ENCODE measurements around the gene PVR. TPM values are rescaled to one million over a fixed set of nuclear protein-coding genes. Genes with fewer than 3 reads are reported as not detected.

Gene PVR
- total RNA-seq, 3 donors from 2014 or later = 8.5 to 30.2 (median 22.0) TPM

GRCh38 chr19:44637390-44637764 lies 6.3 kb upstream of the PVR start:
- intact Hi-C loops (cut with DNase I; ENCODE audit: low total_unique reads) = no loop called here

GRCh38 chr19:44640518-44640917 lies 3.2 kb upstream of the PVR start:
- Histone ChIP-seq H3K4me1 (no peaks in the 10 kb centered on the region), H3K27me3 (no peaks in the 10 kb centered on the region), H3K36me3 (no peaks in the 10 kb centered on the region), H3K9me3 (no peaks in the 10 kb centered on the region), H3K4me3 (no peak overlapping the region), H3K27ac (no peak overlapping the region)
- intact Hi-C loops (cut with DNase I; ENCODE audit: low total_unique reads) = no loop called here
- DNase-seq (ENCODE audit: low spot score in 2 of 2) = no peak
- no peak for TF ChIP-seq POLR2A (IDR thresholded peaks at IDR 0.05)
- no peak for TF ChIP-seq POLR2AphosphoS5 (IDR thresholded peaks at IDR 0.05)
- no peak for TF ChIP-seq CTCF (IDR thresholded peaks at IDR 0.05)

More at GRCh38 chr19:44637390-44637764, 6.3 kb upstream of the PVR start:
- no peak overlapping the region for H3K27ac ChIP-seq
- no peaks in the 10 kb centered on the region for H3K9me3 ChIP-seq
- TF ChIP-seq POLR2AphosphoS5 (IDR thresholded peaks at IDR 0.05) = no peak
- no peak for TF ChIP-seq POLR2A (IDR thresholded peaks at IDR 0.05)
- no peak for TF ChIP-seq CTCF (IDR thresholded peaks at IDR 0.05)
- no peaks in the 10 kb centered on the region for H3K4me1 ChIP-seq
- DNase-seq (ENCODE audit: low spot score in 2 of 2) = no peak
- no peak overlapping the region for H3K4me3 ChIP-seq
- H3K36me3 ChIP-seq = no peaks in the 10 kb centered on the region
- H3K27me3 ChIP-seq = no peaks in the 10 kb centered on the region

DNA sequence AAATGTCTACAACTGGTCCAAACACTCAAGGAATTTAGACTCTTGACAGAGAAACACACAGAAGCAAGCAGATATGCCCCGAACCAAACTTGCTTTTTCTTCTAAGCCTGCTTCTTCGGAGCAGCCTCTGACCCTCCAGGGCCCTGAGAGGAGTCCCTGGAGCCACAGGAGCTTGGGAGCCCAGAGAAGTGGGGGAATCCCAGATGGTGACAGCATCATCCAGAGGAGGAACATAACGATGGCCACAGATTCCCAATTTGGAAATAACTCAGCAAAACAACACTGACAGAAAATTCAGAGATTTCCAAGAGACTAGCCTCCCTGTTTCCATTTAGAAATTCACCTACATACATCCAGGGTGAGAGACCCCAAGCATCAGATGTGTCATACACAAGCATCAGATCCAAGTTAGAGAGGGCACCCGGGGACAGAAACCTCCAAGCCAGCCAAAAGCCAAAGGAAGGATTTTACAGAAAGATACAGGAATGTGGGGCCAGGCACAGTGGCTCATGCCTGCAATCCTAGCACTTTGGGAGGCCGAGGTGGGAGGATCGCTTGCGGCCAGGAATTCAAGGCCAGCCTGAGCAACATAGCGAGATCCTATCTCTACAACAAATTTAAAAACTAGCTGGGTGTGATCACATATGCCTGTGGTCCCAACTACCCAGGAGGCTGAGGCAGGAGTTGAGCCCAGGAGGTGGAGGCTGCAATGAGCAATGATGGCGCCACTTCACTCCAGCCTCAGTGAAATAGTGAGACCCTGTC lies 2.0 kb upstream of the PVR start:
- H3K9me3 ChIP-seq = no peaks in the 10 kb centered on the region
- H3K27me3 ChIP-seq = no peaks in the 10 kb centered on the region
- DNase-seq (ENCODE audit: low spot score in 2 of 2) = no peak
- H3K4me1 ChIP-seq = no peaks in the 10 kb centered on the region
- no peak overlapping the region for H3K27ac ChIP-seq
- H3K4me3 ChIP-seq = no peak overlapping the region
- no peak for TF ChIP-seq CTCF (IDR thresholded peaks at IDR 0.05)
- TF ChIP-seq POLR2AphosphoS5 (IDR thresholded peaks at IDR 0.05) = no peak
- intact Hi-C loops (cut with DNase I; ENCODE audit: low total_unique reads) = no loop called here
- H3K36me3 ChIP-seq = no peaks in the 10 kb centered on the region

DNA sequence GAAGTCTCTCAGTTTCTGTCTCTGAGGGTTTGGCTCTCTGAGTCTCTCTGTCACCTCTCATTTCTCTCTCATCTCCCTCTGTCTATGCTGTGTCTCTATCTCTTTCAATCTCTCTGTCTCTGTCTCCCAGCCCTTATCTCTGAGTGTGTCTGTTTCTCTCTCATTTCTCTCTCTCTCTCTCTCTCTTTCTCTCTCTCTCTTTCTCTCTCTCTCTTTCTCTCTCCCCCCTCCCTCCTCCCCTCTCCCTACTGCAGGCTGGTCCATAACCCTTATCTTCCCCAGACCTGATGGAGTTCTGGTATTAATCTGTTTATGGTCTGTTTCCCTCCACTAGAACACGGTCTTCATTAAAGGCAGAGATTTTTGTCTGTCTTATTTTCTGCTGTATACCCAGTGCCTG lies 1.3 kb upstream of the PVR start:
- Histone ChIP-seq H3K9me3 (no peaks in the 10 kb centered on the region), H3K36me3 (no peaks in the 10 kb centered on the region), H3K4me1 (no peaks in the 10 kb centered on the region), H3K27me3 (no peaks in the 10 kb centered on the region), H3K4me3 (no peak overlapping the region), H3K27ac (no peak overlapping the region)
- no peak for DNase-seq (ENCODE audit: low spot score in 2 of 2)
- intact Hi-C loops (cut with DNase I; ENCODE audit: low total_unique reads) = no loop called here
- TF ChIP-seq POLR2A (IDR thresholded peaks at IDR 0.05) (no peak), CTCF (IDR thresholded peaks at IDR 0.05) (no peak), POLR2AphosphoS5 (IDR thresholded peaks at IDR 0.05) (no peak)

- Histone ChIP-seq H3K4me1 (no peaks in the 10 kb centered on the region), H3K36me3 (no peaks in the 10 kb centered on the region), H3K27me3 (no peaks in the 10 kb centered on the region), H3K4me3 (peak overlapping the region; percentile 81 to 86 (median 84)), H3K27ac (peak overlapping the region; percentile 78), H3K9me3 (no peaks in the 10 kb centered on the region)
- no peak for TF ChIP-seq CTCF (IDR thresholded peaks at IDR 0.05)
- TF ChIP-seq POLR2AphosphoS5 (IDR thresholded peaks at IDR 0.05) = no peak
- TF ChIP-seq POLR2A (IDR thresholded peaks at IDR 0.05) = no peak
- intact Hi-C loops (cut with DNase I; ENCODE audit: low total_unique reads) = no loop called here
- DNase-seq (ENCODE audit: low spot score in 2 of 2) = peak in 1 of 2 donors; percentile 21
Observed at GRCh38 chr19:44644402-44645016, 799 bp downstream of the PVR start.

All from breast epithelium (tissue), 4 donors.